Measurements from ENCODE around the gene TGFA. TPM values are rescaled to one million over a fixed set of nuclear protein-coding genes. Genes with fewer than 3 reads are reported as not detected.

TGFA gene
- total RNA-seq, 1 experiment from 2014 or later = 43.3 TPM

DNA sequence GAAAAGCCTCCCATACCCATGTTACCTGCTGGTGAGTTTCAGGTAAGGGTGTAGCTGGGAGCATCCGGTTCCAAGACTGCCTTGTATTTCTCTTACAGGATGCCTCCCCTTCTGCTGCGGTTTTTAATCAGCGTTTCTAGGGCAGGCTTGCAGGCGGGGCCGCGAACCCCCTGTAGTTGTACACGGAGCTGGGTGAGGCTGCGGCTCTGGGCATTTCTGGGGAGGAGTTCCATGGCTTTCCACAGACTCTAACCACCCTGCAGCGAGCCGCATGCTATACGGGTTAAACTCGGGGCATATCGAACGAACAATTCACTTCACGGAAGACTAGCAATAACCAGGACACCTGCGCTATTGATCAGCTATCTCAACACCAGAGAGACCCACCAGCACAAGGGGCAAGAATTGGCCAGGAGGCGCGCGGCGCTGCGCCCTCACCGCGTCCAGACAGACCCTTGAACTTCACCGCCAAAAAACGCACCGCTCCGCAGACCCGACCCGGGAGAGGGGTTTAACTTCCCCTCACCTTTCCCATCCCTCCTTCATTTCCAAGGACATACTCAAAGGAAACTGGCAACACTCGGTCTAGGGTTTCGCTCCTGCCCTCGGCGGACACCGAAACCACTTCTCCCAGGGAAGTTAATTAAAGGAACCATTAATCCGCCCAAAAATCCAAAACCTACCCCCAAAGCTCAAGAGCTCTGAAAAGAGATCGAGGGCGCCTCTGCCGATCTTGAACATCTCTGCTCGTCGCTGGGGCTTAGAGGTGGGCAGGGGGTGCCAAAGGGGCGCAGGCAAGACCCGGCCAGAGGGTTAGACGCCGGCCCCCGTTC lies 909 bp downstream of the TGFA start:
- DNase-seq (ENCODE audit: low spot score) = peak; percentile 73

DNA sequence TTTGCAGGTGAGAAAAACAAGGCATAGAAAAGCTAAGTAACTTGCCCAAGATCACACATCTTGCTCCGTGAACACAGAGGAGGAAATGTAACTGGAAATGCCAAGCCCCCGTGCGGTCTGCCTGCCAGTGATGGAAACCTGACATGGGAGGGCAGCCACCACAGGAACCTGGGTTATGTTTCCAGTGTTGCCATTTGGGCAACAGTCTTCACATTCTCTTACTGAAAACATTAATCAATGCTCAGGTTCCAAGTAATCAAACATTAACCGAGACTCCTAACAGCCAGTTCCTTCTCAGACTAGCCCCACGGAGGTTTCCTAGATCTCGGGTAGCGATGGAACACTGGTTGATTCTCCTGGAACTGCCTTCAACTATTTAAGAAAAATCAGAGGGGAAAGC lies 2.5 kb downstream of the TGFA start:
- peak; percentile 61 for DNase-seq (ENCODE audit: low spot score)

- no peak for DNase-seq (ENCODE audit: low spot score)
Measured at GRCh38 chr2:70549962-70550361, 3.7 kb downstream of the TGFA start.

DNA sequence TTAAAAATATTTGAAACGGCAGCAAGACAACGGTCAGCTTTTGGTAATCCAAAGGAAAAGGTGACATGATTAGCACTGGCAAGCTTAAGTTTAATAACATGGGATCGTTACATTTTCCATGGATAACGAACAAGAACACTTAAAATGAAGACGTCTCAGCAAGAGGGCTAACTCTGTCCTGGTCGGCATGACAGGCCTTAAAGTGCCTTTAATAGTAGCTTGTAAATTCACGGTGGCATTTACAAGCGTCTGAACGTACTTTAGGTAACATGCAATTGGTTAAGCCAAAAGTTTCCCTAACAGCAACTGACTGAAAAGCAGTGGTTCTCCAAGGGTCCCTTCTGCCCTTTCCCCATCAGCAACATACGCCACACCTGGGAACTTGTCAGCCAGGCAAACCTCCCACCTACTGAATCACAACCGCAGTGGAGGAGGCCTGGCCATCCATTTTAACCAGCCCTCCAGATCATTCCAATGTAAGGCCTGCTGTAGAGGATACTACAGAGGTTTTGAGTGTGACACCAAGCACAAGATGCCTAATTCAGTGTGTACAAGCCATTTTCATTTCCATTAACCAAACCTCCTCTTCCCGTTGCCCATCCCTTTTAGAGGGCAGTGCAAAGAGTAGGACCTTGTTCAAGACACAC lies 4.4 kb downstream of the TGFA start:
- no peak for DNase-seq (ENCODE audit: low spot score)

- DNase-seq (ENCODE audit: low spot score) = no peak
Measured at GRCh38 chr2:70548233-70548632, 5.4 kb downstream of the TGFA start.

DNA sequence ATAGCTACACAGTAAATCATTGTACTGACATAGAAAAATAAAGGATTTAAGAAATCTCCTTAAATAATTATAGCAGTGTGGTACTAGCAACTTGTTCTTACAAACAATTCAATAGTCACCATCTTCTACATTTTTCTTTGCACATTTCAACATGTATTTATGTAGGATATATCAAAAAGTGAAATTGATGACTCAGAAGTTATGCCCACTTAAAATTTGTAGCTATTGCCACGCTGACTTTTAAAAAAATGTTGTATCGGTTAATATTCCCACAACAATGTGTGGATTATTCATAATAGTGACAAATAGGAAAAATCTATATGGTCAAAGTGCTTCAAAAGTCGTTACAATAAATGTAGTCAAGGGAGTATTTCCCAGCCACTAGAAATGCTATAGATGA lies 6.7 kb downstream of the TGFA start:
- DNase-seq (ENCODE audit: low spot score) = no peak

- no peak for DNase-seq (ENCODE audit: low spot score)
Measured at GRCh38 chr2:70546376-70546775, 7.2 kb downstream of the TGFA start.

GRCh38 chr2:70541481-70542020 lies 12.1 kb downstream of the TGFA start:
- no peak for DNase-seq (ENCODE audit: low spot score)

GRCh38 chr2:70537840-70538239 lies 15.8 kb downstream of the TGFA start:
- no peak for DNase-seq (ENCODE audit: low spot score)

DNA sequence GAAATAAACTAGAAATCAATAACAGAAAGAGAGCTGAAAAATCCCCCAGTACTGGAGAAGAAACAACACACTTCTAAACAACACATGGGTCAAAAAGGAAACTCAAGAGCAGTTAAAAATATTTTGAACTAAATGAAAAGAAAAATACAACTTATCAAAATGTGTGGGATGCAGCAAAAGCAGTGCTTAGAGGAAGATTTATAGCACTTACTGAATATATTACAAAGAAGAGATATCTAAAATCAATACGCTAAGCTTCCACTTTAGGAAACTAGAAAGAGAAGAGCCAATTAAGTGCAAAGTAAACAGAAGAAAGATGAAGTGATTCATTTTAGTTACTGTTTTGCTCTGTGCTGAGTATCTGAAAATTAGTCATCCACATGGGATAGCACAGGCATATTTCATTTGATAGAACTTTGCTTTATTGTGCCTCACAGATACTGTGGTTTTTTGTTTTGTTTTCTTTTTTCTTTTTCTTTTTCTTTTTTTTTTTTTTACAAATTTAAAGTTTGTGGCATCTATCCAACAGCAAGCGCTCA lies 17.0 kb downstream of the TGFA start:
- DNase-seq (ENCODE audit: low spot score) = no peak

GRCh38 chr2:70535573-70535972 lies 18.1 kb downstream of the TGFA start:
- DNase-seq (ENCODE audit: low spot score) = no peak

- DNase-seq (ENCODE audit: low spot score) = peak; percentile 64
Measured at GRCh38 chr2:70534183-70534836, 19.3 kb downstream of the TGFA start.

- DNase-seq (ENCODE audit: low spot score) = no peak
Measured at GRCh38 chr2:70532244-70532935, 21.2 kb downstream of the TGFA start.

DNA sequence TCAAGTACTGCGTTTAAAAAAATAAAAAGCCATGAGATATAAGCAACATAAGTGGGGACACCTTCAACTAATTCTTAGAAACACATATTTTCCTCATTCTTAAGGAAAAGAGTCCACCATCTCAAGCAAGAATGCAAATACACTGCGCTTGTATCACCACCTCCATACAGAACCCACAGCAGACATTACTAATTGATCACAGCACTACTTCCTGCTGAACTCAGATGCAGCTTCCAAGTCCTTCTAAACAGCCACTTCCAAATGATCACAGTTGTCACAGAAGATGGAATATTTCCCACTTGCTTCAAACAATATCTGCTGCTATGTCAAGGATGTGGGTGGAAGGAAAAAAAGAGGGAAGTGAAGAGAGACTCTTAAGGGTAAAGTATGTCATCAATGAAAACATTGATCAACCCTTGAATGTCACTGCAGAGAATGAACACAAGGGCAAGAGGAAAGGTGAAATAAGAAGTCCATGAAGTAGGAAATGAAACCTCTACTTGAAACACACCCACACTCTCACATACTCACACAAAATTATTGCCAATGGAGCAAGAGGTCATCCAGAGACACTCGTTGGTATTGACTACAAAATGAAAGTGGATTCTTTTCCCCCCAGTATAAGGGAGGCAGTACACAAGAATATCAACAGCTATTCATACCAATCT lies 22.1 kb downstream of the TGFA start:
- DNase-seq (ENCODE audit: low spot score) = no peak

DNA sequence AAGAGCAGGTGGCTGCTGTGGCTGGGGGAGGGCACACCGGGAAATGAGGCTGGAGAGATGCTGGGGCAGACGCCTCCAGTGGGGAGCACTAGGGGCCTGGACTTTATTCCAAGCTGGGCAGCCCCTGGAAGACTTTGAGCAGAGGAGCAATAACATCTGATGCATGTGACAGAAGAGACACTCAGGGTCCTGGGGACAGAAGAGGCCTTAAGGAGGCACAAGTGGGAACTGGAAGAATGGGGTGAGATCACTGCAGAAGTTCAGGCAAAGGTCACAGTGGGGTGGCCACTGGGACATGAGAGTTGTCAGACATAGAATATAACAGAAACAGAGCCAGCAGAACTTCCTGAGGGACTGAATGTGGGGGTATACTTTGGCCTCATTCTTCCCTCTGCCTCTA lies 24.0 kb downstream of the TGFA start:
- no peak for DNase-seq (ENCODE audit: low spot score)

GRCh38 chr2:70528929-70529328 lies 24.7 kb downstream of the TGFA start:
- DNase-seq (ENCODE audit: low spot score) = peak; percentile 31

DNA sequence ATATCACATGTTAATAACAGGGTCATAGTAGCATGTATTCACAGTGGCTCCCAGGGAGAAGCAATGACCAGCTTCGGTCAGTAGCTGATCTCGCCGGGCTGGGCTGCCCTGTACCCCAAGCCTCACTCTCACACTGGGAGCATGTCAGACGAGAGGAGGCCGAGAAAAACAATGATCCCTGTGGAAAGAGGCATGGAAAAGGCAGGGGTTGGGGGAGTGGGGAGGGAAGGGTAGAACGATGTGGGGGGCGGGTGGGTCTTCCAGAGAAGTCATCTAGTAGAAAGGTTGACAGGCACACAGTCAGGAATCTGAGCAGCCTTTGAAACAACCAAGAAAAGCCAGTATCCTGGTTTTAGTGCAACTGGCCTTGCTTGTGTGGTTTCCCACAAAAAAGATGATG lies 25.4 kb downstream of the TGFA start:
- DNase-seq (ENCODE audit: low spot score) = no peak

DNA sequence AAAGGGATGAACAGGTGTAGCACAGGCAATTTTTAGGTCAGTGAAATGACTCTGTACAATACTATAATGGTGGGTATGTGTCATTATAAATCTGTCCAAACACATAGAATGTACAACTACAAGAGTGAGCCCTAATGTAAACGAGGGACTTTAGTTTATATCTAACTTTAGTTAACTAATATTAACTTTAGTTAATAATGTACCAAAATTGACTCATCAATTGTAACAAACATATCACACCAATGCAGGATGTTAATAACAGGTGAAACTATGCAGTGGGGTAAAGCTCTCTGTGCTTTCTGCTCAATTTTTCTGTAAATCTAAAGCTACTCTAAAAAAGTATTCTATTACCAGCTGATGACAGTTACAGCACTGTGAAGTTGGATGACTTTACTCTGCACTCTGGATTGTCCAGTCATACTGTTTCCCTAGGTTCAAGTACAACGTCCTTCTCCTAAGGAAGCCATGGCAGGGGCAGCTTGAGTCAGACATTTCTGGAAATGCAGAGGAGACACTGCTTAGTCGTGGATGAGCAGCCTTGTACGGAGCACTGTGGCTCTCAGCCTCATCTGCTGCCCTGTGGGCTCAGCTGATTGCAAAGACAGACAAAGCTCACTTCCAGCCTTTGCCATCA lies 26.1 kb downstream of the TGFA start:
- DNase-seq (ENCODE audit: low spot score) = no peak

DNA sequence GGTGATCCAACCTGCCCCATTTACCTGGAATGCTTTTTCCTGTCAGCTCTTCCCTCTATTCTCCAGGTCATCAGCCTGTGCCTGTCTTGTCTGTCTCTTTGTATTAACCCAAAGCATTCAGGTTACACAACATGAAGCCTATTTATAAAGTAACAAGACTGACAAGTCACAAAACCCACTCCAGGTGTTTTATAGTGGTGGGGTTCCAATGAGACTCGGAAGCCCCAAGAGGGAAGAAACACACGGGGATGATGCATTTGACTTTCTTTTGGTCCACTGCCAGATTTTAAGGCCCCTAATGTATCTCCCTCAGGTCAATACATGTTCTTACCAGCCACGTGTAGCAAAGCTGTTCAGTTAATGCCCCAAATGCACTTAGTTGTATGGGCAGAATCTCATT lies 27.5 kb downstream of the TGFA start:
- no peak for DNase-seq (ENCODE audit: low spot score)

GRCh38 chr2:70525032-70525431 lies 28.6 kb downstream of the TGFA start:
- peak; percentile 89 for DNase-seq (ENCODE audit: low spot score)

All from HT-29 (cell line).